ENCODE measurements around the gene LRCH1.

The LRCH1 gene

DNA sequence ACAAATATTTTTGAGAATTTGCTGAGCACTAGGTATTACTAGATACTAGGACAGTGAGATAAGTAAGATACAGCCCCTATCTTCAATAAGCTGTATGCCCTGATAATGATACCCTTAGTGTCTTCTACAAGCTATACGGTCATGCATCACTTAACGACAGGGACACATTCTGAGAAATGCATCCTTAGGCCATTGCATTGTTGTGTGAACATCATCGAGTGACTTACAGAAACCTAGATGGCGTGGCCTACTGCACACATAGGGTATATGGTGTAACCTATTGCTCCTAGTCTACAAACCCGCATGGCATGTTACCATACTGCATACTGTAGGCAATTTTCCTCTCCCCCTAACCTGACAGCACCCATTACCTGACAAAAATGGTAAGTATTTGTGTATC, 64.9 kb downstream of the LRCH1 start:
- no peak for DNase-seq

- DNase-seq, result no peak
Measured at GRCh38 chr13:46618694-46619254, 65.8 kb downstream of the LRCH1 start.

DNA sequence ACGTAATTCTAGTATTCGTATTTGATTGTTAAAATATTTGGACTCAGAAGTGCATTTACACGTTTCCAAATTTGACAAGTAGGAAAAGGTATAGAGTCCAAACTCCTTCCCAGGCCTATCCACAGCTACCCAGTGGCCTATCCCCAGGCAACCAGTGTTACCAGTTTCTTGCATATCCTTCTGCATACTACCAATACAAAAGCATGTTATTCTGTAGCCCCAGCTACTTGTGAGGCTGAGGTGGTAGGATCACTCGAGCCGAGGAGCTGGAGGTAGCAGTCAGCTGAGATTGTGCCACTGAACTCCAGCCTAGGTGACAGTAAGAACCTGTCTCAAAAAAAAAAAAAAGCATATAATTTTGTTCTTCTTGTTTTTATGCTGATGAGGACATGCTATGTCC, 67.1 kb downstream of the LRCH1 start:
- DNase-seq, result no peak

GRCh38 chr13:46620471-46620870, 67.5 kb downstream of the LRCH1 start:
- DNase-seq, result no peak

GRCh38 chr13:46621133-46621532, 68.2 kb downstream of the LRCH1 start:
- no peak for DNase-seq

- DNase-seq, result no peak
Measured at GRCh38 chr13:46621792-46622629, 69.0 kb downstream of the LRCH1 start.

DNA sequence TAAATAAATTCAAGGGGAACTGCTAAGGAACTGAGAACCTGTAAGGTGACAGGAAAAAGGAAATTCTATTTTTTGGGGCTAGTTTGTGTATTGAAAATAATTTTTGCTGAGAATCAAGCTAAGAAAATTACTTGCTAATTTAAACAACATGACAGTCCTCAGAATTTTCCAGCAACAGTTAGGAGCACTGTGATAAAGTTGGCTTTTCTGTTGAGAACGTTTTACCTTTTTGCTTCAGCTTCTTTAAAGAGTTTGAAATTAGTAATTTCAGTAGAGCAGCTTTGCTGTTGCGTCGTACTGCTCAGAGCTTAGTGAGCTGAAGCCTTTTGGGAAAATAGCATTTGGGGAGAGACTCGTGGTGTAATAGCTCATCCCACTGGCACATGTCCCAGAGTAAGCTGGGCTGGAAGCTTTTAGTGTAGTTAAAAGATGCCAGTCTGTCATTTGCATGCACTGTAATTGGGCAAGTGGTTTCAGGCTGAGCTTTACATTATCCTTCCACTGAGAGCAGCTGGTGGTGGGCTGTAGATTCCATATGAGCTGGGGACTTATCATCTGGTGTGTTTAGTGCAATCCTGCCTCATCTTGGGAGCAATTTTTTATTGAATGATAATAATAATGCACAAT, 69.8 kb downstream of the LRCH1 start:
- DNase-seq, result peak; percentile 35

DNA sequence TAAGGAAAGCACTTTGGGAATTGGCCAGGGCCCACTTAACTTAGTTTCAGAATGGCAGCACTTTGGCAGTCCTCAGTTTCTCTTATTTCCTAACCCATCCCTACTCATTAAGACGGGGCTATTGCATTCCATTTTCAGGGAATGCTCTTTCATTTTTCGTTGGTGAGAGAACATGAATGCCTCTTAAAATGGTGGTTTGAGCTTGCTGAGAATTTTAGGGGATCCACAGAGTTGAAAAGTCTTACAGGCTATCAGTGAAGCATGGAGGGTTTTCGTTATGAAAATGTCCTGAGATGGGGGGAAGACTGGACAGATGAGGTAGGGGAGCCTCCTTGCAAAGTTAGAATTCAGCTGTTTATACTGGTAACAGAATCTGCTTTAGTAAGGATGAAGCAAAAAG, 71.4 kb downstream of the LRCH1 start:
- no peak for DNase-seq

GRCh38 chr13:46624821-46625220, 71.9 kb downstream of the LRCH1 start:
- peak; percentile 2 for DNase-seq

- no peak for DNase-seq
Measured at GRCh38 chr13:46627462-46627861, 74.5 kb downstream of the LRCH1 start.

- DNase-seq, result no peak
Measured at GRCh38 chr13:46628622-46629365, 75.8 kb downstream of the LRCH1 start.

DNA sequence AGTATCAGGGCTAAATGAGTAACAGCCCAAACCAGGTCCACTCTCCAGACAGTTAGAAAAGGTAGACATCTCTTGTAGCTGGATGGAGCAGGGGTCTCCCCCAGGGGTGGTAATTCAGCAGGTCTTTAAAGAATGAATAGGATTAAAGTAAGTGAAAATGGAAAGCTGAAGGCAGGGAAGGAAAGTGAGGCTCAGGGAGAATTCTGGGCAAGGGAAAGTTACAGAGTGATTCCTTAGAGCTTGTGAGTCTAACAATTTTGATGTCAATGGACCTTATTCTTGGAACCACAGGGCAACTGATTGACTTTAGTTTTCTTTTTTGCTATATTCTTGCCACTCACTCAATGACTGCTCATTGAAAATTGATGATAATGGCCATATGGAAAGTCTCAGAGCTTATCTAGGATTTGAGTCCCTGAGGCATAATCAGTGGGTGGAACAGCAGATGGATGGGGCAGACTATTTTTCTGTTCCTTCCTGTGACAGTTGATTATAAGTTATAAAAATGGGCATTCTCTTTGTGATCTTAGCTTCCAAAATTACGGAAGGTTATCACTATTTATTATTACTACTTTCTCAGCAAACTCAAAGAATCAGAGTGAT, 76.9 kb downstream of the LRCH1 start:
- DNase-seq, result no peak

GRCh38 chr13:46630431-46631178, 77.6 kb downstream of the LRCH1 start:
- no peak for DNase-seq

DNA sequence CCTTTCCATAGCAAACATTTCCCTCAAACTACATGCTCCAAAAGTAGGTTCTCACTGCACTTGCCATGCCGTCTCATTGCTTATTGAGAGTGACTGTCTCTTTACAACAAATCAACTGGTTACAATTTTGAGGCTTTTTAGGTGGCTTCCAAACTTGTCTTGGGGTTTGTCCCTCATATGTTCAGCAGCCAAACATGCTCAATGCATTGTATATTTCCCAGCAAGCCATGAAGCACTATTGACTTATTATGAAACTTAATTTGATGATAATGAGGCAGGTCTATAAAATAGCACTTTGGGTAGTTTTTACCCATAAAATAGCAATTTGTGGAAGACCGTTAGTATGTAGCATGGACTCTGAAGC, 78.2 kb downstream of the LRCH1 start:
- no peak for DNase-seq

DNA sequence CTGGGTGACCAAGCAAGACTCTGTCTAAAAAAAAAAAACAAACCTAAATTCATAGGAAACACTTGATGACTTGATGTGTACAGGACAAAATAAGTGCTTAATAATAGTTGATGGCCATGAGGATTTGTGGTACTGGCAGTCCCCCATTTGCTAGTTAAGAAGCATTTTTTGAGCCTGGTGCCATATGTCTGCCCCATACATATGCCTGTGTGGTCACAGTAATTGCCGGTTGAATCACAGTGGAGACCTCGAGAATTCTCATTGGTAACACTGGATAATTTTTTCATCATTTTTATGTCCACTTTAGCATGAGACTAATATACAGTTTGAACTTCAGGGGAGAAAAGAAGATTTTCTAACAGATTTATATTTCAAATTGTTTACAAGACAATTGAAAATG, 79.2 kb downstream of the LRCH1 start:
- no peak for DNase-seq

- no peak for DNase-seq
Measured at GRCh38 chr13:46633416-46633815, 80.4 kb downstream of the LRCH1 start.

DNA sequence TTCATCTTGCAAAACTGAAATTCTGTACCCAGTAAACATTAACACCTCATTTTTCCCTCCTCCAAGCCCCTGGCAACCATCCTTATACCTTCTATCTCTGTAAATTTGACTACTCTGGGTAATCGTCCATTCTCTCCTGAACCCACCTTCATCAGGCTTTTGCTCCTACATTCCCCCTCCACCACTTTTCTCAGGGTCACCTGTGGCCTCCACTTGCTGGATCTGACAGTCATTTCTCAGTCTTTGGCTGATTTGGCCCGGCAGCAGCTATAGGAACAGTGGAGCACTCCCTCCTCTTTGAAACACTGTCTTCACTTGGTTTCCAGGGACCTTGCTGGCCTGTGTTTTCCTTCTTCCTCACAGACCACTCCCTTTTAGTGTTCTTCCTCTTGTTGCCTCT, 83.5 kb downstream of the LRCH1 start:
- DNase-seq, result no peak

DNA sequence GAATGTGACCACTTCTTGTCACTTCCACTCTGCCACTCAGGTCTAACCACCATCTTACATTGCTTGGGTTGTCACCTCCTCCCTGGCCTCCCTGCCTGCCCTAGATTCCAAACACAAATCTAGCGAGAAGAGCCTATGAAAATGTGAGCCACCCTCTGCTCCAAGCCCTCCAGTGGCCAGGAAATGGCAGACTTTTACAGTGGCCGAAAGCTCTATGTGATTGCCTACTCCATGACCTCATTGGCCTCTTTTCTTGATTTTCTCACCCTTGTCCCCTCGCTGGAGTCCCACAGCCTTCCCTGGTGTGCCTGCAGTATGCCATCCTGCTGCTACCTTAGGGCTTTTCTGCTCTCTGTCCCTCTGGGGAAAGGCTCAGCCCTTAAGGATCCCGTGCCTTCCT, 84.2 kb downstream of the LRCH1 start:
- no peak for DNase-seq

DNA sequence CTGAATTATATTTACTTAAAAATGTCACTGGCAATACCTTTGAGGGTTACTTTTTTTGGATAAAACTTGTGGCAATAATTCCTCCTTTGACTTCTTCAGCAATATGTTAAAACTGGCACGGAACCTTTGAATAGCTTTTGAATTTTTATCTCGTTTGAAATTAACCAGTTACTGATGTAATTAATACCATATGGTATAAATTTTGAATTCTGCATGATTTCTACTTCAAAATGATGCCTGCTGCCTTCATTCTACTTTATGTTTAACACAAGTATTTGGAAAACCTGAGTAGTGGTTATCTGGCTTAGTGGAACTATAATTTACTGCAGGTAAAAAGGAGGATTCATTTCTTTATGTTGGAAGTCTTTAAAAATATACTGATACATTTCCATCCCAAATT, 85.3 kb downstream of the LRCH1 start:
- DNase-seq, result no peak

DNA sequence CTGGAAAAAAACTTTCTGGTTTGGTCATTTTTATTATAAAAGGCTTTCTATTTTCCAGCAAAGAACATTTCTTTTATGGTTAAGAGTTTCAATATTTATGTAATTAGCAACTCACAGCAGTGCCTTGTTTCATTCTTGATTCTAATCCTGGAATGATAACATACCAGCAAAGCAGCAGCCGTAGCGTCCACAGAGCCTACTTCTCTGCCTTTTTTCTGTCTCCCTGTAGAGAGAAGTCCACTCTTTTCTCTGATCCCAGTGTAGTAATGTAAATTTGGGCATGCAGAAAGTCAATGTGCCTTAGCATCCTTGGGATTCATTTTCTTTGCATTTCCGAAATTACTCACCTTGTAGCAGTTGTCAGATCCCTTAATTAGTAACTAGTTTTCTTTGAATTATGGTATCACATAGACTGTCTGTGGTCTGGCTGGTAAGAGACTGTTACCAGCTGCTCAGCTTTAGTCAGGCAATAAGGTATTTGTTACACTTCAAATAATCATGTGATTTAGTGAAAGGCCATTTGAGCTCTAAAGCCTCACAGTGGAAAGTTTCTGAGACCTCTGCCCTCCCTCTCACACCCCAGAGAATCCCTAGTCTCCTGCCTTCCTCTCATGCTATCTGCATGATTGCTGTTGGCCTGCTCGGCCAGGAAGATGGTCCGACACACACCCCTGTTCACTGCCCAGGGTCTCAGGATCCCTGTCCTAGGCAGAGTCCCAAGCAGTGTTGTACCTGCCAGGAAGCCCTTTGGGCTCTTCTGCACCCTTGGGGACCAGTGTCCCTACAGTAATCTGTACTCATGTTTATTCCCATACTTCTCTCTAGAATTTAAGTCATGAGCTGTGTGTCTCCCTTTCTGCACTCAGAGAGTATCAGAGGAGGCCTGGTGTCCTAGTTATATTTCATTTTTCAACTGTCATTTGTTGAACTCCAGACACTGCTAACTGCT, 86.3 kb downstream of the LRCH1 start:
- DNase-seq, result no peak

DNA sequence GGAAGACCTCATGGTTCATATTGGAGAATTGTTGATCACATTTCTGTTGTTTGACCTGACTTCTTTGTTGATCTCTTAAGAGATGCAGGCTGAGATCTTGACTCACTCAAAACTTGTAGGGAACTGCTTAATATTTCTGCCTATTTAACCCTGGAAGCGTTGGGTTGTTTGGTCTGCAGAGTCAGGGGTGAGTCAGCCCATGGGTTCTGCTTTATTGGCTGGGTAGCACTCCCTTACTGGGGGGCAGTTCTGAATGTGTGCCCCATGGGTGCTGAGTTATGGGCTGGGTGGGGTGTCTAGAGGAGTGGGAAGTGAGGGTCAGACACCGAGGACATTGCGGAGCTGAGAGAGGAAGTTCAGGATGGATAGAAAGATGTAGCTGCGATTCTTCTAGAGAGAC, 87.9 kb downstream of the LRCH1 start:
- DNase-seq, result no peak
